ENCODE measurements around the gene SDK1. TPM values are rescaled to one million over a fixed set of nuclear protein-coding genes. Genes with fewer than 3 reads are reported as not detected.
"Not testable (repeated sequence)": the region's sequence is repeated elsewhere in the genome, so short reads cannot be mapped to it uniquely, and the experiment has no call there.

The SDK1 gene
- total RNA-seq, 2 experiments from 2014 or later: 0.03 to 0.05 TPM

DNA sequence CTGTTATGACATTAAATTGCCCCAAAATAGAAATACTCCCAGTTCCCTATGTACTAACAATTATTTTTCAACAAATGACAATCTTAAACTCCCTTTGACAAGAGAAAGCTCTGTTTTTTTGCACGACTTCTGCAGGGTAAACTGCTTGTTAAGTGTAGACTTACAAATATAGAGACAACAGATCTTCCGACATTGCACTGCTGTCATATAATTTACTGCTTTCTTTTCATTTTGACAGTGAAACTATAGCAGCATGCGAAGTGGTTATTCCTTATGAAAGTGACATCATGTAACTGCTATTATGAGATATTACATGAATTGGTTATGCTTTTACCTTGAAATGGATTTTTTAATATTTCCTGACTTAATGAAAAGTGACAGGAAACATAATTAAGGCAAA lies 659.9 kb downstream of the SDK1 start:
- ATAC-seq: no peak
- Mint-ChIP-seq H3K27ac (no peak overlapping the region), H3K4me1 (ENCODE audit: low read depth) (no peaks in the 10 kb centered on the region), H3K4me3 (no peak overlapping the region), H3K27me3 (ENCODE audit: low read depth) (no peaks in the 10 kb centered on the region), H3K9me3 (ENCODE audit: insufficient read depth) (no peaks in the 10 kb centered on the region), H3K36me3 (ENCODE audit: low read depth) (no peaks in the 10 kb centered on the region)
- ChIA-PET POLR2A (no interaction called here), CTCF (no interaction called here)
- DNase-seq: no peak

DNA sequence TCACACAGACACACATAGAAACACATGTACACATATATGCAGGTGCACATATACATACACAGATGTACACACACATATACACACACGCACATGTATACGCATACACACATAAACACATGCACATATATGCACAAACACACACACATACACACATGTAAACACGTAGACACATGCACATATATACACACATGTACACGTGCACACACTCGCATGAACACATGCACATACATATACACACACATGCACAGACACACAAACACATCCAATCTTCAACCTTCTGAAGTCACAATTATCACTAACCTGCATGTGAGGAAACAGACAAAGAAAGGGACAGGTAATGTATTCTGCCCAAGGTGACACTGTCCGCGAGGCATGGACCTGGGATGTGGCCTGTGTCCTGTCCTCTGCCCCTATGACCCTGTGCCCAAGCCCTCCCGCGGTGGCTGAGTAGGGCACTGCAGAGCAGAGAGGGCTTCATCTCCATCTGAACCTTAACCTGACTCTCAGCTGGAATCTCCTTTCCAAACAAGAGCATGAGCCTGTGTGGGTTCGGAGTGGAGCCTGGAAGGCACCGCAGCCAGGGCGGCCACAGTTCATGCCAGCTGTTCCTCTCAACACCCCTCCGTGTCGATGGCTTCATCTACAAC lies 660.9 kb downstream of the SDK1 start:
- no peaks in the 10 kb centered on the region for H3K9me3 Mint-ChIP-seq (ENCODE audit: insufficient read depth)
- H3K36me3 Mint-ChIP-seq (ENCODE audit: low read depth): no peaks in the 10 kb centered on the region
- CTCF ChIA-PET: interaction anchor here (0.7 kb wide), 1 partner anchor 486 kb away, joined by 3 read pairs; no protein-coding TSS in a partner anchor
- no peaks in the 10 kb centered on the region for H3K27me3 Mint-ChIP-seq (ENCODE audit: low read depth)
- no peak for DNase-seq
- no peak overlapping the region for H3K4me3 Mint-ChIP-seq
- H3K27ac Mint-ChIP-seq: no peak overlapping the region
- ATAC-seq: no peak
- no peaks in the 10 kb centered on the region for H3K4me1 Mint-ChIP-seq (ENCODE audit: low read depth)
- POLR2A ChIA-PET: no interaction called here

DNA sequence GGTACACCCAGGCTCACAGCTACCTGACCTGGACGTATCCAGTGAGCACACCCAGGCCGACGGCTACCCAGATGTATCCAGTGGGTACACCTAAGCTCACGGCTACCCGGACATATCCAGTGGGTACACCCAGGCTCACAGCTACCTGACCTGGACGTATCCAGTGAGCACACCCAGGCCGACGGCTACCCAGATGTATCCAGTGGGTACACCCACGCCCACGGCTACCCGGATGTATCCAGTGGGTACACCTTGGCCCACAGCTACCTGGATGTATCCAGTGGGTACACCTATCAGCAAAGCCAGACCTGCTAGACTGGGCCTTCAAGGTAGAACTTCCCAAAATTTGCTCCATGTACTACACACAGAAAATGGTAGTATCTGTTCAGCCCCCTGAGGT lies 662.7 kb downstream of the SDK1 start:
- H3K27ac Mint-ChIP-seq; H3K27me3 Mint-ChIP-seq (ENCODE audit: low read depth); H3K36me3 Mint-ChIP-seq (ENCODE audit: low read depth); H3K4me1 Mint-ChIP-seq (ENCODE audit: low read depth); DNase-seq; CTCF ChIA-PET; ATAC-seq; H3K9me3 Mint-ChIP-seq (ENCODE audit: insufficient read depth); H3K4me3 Mint-ChIP-seq; POLR2A ChIA-PET: not testable (repeated sequence)

DNA sequence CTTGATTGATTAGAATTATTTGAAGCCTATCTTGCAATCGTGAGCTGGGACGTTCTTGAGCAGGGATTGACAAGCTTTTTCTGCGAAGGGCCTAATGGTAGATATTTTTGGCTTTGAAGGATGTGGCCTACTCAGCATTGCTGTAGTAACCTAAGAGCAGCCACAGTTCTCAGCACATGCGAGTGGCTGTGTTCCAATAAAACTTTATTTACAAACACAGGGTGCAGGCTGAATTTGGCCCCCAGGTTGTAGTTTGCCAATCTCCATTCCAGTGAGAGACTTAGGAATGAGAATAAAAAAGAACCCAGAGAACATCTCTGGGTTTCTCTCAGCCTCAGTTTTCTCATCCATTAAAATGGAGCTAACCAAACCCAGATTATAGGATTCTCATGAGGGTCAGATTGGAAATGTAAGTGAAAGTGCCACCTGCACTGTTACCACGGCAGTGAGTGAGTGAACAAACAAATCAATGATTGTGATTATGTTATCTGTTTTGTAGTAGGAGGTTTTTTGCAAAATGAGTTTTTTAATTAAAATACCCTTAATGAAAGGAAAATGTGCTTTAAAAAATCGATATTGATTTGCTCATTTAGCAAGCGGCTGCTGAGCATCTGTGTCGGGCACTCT lies 664.0 kb downstream of the SDK1 start:
- ChIA-PET CTCF (no interaction called here), POLR2A (no interaction called here)
- no peak overlapping the region for H3K27ac Mint-ChIP-seq
- H3K4me1 Mint-ChIP-seq (ENCODE audit: low read depth): no peaks in the 10 kb centered on the region
- H3K27me3 Mint-ChIP-seq (ENCODE audit: low read depth): peaks cover 2% of the 10 kb centered on the region
- no peak overlapping the region for H3K4me3 Mint-ChIP-seq
- H3K36me3 Mint-ChIP-seq (ENCODE audit: low read depth): no peaks in the 10 kb centered on the region
- DNase-seq (no peak), ATAC-seq (no peak)
- H3K9me3 Mint-ChIP-seq (ENCODE audit: insufficient read depth): no peaks in the 10 kb centered on the region

DNA sequence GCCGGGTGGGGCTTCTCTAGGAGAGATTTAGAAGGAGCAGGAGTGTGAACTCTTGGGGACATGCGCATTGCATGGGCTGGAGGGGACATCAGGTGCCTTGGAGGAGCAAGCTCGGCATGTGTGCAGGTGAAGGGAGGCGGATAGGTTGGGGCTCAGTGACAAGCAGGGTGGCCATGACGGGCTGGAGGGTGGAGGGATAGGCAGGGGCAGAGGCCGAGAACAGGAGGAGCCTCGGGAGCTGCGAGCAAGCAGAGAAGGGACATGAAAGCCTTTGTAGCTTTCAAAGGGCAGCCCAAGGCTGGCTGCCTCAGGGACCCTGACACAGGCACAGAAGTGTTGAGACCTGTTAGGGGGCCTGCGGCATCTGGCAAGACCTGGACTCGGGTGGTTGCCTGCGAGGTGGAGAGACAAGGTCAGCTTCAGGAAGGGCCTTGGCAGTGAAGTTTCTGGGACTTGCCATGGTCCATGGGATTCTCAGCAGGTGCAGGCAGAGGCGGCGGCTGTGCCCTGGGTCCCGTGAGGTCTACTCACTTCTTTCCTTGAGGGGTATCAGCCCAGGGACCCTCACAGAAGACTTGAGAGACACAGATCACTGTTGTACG lies 664.8 kb downstream of the SDK1 start:
- Mint-ChIP-seq H3K4me1 (ENCODE audit: low read depth) (no peaks in the 10 kb centered on the region), H3K36me3 (ENCODE audit: low read depth) (no peaks in the 10 kb centered on the region), H3K27ac (no peak overlapping the region), H3K9me3 (ENCODE audit: insufficient read depth) (no peaks in the 10 kb centered on the region), H3K4me3 (no peak overlapping the region), H3K27me3 (ENCODE audit: low read depth) (peaks cover 2% of the 10 kb centered on the region)
- ChIA-PET CTCF (no interaction called here), POLR2A (no interaction called here)
- ATAC-seq (no peak), DNase-seq (no peak)

DNA sequence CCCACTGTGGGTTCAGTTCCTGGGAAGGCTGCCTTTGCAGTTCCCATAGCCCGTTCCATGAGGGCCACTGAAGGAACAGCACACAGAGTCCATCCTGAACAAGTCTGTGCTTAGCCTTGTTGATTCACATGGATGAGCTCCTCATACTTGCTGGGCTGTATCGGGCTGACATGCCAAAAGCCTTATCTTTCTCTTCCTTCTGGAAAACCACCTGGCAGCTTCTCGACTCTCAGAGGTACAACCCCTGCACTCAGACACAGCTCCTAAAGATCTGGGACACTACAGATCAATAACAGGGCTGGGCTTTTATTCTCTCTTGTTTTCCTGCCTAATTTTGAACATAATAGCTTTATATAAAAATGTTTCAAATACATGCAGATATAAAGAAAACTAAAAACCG lies 667.2 kb downstream of the SDK1 start:
- ChIA-PET POLR2A (interaction anchor here (0.7 kb wide), 1 partner anchor 1057 kb away, joined by 3 read pairs; no protein-coding TSS in a partner anchor), CTCF (no interaction called here)

DNA sequence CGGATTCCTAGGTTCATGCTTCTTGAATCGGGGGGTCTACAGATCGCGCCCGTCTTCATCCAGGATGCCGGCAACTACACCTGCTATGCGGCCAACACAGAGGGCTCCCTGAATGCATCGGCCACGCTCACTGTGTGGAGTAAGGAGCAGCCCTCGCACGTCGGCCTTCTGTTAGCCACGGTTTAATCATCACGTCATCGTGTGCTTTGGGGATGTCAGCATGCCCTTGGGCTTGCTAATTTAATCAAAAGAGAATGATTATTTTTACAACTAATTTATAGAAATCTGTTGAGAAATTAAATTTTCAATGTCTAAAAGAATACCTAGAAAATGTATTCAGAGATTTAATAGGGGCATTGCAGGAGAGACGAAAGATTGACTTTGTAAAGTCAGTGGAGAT lies 668.2 kb downstream of the SDK1 start:
- H3K27ac Mint-ChIP-seq: no peak overlapping the region
- no peaks in the 10 kb centered on the region for H3K36me3 Mint-ChIP-seq (ENCODE audit: low read depth)
- H3K9me3 Mint-ChIP-seq (ENCODE audit: insufficient read depth): no peaks in the 10 kb centered on the region
- H3K27me3 Mint-ChIP-seq (ENCODE audit: low read depth): peaks cover 2% of the 10 kb centered on the region
- no peak overlapping the region for H3K4me3 Mint-ChIP-seq
- CTCF ChIA-PET: interaction anchor here (0.7 kb wide), 1 partner anchor 13 kb away, joined by 3 read pairs; no protein-coding TSS in a partner anchor
- DNase-seq (no peak), ATAC-seq (no peak)
- POLR2A ChIA-PET: no interaction called here
- no peaks in the 10 kb centered on the region for H3K4me1 Mint-ChIP-seq (ENCODE audit: low read depth)

More for the DNA sequence above, 667.2 kb downstream of the SDK1 start:
- ATAC-seq (no peak), DNase-seq (no peak)
- H3K9me3 Mint-ChIP-seq (ENCODE audit: insufficient read depth): no peaks in the 10 kb centered on the region
- H3K27me3 Mint-ChIP-seq (ENCODE audit: low read depth): peaks cover 2% of the 10 kb centered on the region
- H3K4me3 Mint-ChIP-seq: no peak overlapping the region
- no peaks in the 10 kb centered on the region for H3K4me1 Mint-ChIP-seq (ENCODE audit: low read depth)
- no peaks in the 10 kb centered on the region for H3K36me3 Mint-ChIP-seq (ENCODE audit: low read depth)
- H3K27ac Mint-ChIP-seq: no peak overlapping the region

DNA sequence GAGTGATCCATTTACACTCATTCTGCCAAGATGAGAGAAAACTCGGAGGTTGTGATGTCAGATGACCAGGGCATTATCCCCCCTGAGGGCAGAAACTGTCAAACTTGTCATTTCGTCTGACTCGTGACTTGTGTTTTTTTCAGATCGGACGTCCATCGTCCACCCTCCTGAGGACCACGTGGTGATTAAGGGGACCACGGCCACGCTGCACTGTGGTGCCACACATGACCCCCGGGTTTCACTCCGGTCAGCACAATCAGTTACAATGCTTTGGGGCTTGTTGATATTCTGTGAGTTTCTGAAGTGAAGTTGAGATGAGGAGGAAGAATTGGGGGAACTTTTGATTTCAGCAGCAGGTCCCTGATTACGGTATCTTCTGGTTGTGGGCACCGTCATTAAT lies 670.3 kb downstream of the SDK1 start:
- no peaks in the 10 kb centered on the region for H3K4me1 Mint-ChIP-seq (ENCODE audit: low read depth)
- peaks cover 2% of the 10 kb centered on the region for H3K27me3 Mint-ChIP-seq (ENCODE audit: low read depth)
- no peak overlapping the region for H3K4me3 Mint-ChIP-seq
- ATAC-seq (no peak), DNase-seq (no peak)
- H3K27ac Mint-ChIP-seq: no peak overlapping the region
- no peaks in the 10 kb centered on the region for H3K36me3 Mint-ChIP-seq (ENCODE audit: low read depth)
- POLR2A ChIA-PET: no interaction called here
- no peaks in the 10 kb centered on the region for H3K9me3 Mint-ChIP-seq (ENCODE audit: insufficient read depth)
- CTCF ChIA-PET: no interaction called here

DNA sequence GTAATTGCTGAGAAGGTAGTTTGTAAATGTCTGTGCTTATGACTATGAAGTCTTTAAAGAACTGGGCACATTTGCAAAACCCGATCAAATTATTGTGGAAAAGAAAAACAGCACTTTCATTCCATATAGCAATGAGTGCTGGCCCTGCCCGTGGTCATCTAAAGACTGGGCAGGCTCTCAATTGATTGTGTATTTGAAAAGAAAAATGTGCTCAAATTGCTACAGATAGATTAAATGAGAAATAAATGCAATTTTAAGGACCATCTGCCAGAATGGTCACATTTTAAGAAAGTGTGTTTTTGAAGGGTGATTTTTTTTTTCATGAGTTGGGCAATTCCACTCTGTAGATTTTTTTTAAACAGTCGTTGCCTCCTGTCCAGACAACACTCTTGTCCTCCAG lies 672.2 kb downstream of the SDK1 start:
- ChIA-PET CTCF (no interaction called here), POLR2A (no interaction called here)
- Mint-ChIP-seq H3K27me3 (ENCODE audit: low read depth) (peaks cover 2% of the 10 kb centered on the region), H3K4me3 (no peak overlapping the region), H3K36me3 (ENCODE audit: low read depth) (no peaks in the 10 kb centered on the region), H3K4me1 (ENCODE audit: low read depth) (no peaks in the 10 kb centered on the region), H3K27ac (no peak overlapping the region), H3K9me3 (ENCODE audit: insufficient read depth) (no peaks in the 10 kb centered on the region)
- DNase-seq (no peak), ATAC-seq (no peak)

DNA sequence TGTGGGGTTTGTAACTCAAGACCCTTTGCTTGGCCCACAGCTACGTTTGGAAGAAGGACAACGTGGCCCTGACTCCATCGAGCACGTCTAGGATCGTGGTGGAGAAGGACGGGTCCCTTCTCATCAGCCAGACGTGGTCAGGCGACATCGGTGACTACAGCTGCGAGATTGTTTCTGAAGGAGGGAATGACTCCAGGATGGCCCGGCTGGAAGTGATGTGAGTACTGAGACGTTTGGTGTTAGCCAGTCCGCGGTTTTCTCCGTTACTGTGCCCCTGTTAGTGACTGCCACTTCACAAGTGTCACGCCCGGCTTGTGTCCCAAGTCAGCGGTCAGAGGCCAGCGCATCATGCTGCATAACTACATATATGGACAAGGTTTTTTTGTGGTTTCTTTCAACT lies 673.3 kb downstream of the SDK1 start:
- no peak for DNase-seq
- ChIA-PET CTCF (no interaction called here), POLR2A (no interaction called here)
- no peak overlapping the region for H3K27ac Mint-ChIP-seq
- no peaks in the 10 kb centered on the region for H3K9me3 Mint-ChIP-seq (ENCODE audit: insufficient read depth)
- no peaks in the 10 kb centered on the region for H3K27me3 Mint-ChIP-seq (ENCODE audit: low read depth)
- H3K4me3 Mint-ChIP-seq: no peak overlapping the region
- no peaks in the 10 kb centered on the region for H3K36me3 Mint-ChIP-seq (ENCODE audit: low read depth)
- ATAC-seq: no peak
- H3K4me1 Mint-ChIP-seq (ENCODE audit: low read depth): no peaks in the 10 kb centered on the region

DNA sequence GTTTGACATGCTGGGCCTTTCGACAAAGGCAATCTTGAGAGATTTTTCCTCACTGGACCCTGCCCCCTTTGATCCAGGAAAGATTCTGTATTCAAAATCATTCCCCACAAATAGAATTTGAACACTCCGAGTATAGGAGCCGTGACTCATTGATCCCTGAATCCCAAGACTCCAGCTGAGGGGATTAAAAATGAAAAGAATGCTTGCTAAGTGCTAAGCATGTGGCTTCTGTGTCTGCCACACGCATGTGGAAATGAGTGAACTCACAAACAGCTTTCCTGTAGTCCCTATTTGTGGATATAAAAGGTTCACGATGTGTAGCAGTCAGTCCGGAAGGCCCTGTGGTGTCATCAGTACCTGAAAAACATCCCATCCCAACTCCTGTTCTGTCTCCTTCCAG lies 674.3 kb downstream of the SDK1 start:
- no peaks in the 10 kb centered on the region for H3K27me3 Mint-ChIP-seq (ENCODE audit: low read depth)
- DNase-seq (no peak), ATAC-seq (no peak)
- no peaks in the 10 kb centered on the region for H3K4me1 Mint-ChIP-seq (ENCODE audit: low read depth)
- H3K9me3 Mint-ChIP-seq (ENCODE audit: insufficient read depth): no peaks in the 10 kb centered on the region
- no peak overlapping the region for H3K4me3 Mint-ChIP-seq
- ChIA-PET POLR2A (no interaction called here), CTCF (no interaction called here)
- H3K27ac Mint-ChIP-seq: no peak overlapping the region
- H3K36me3 Mint-ChIP-seq (ENCODE audit: low read depth): no peaks in the 10 kb centered on the region

DNA sequence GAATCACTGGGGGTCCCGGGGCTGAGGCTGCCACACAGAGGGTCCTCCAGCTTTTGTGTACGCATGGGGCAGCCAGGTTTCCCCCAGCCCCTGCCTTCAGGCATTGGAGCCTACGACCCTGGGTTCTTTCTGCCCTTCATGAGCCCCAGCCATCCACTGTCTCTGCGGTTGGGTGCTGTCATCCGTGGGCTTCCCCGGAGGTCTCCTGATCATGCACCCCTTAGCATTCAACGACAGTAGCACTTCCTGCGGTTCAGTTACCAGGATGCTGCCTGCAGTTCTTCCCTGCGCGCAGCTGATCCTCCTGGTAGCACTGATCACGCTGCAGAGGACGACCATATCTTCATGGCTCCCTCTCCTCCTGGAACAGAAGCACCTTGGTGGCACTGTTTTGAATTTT lies 676.3 kb downstream of the SDK1 start:
- H3K27ac Mint-ChIP-seq: no peak overlapping the region
- no peaks in the 10 kb centered on the region for H3K27me3 Mint-ChIP-seq (ENCODE audit: low read depth)
- H3K9me3 Mint-ChIP-seq (ENCODE audit: insufficient read depth): no peaks in the 10 kb centered on the region
- H3K4me3 Mint-ChIP-seq: no peak overlapping the region
- ChIA-PET CTCF (no interaction called here), POLR2A (no interaction called here)
- no peak for DNase-seq
- ATAC-seq: no peak
- no peaks in the 10 kb centered on the region for H3K4me1 Mint-ChIP-seq (ENCODE audit: low read depth)
- no peaks in the 10 kb centered on the region for H3K36me3 Mint-ChIP-seq (ENCODE audit: low read depth)

DNA sequence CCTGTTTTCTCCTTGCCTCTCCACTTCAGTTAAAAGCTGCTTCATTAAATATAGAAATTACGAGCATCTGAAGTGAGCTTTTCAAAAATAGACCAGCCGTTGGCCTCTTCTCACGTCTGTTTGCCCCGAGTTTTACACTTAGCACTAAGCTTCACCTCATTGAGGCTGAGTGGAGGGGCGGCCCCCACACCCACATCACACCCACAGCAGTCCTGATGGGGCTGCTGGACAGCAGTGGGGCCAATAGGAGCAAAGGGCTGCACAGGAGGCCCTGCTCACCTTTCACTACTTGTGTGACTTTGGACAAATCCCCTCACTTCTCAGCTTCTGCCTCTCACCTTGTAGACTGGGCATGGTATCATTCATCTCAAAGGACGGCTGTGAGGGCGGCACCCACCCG lies 677.8 kb downstream of the SDK1 start:
- no peak overlapping the region for H3K27ac Mint-ChIP-seq
- no peak for ATAC-seq
- no peaks in the 10 kb centered on the region for H3K4me1 Mint-ChIP-seq (ENCODE audit: low read depth)
- H3K36me3 Mint-ChIP-seq (ENCODE audit: low read depth): no peaks in the 10 kb centered on the region
- ChIA-PET POLR2A (no interaction called here), CTCF (no interaction called here)
- H3K9me3 Mint-ChIP-seq (ENCODE audit: insufficient read depth): no peaks in the 10 kb centered on the region
- H3K27me3 Mint-ChIP-seq (ENCODE audit: low read depth): no peaks in the 10 kb centered on the region
- DNase-seq: no peak
- no peak overlapping the region for H3K4me3 Mint-ChIP-seq

Data from activated CD8-positive, alpha-beta T cell treated with anti-CD3 and anti-CD28 coated beads, Interleukin-2, amount 10 ng/mL, durations not matched to agents 7 days and 5 days (primary cell).